ENCODE data around the gene OPN4.

The OPN4 gene

DNA sequence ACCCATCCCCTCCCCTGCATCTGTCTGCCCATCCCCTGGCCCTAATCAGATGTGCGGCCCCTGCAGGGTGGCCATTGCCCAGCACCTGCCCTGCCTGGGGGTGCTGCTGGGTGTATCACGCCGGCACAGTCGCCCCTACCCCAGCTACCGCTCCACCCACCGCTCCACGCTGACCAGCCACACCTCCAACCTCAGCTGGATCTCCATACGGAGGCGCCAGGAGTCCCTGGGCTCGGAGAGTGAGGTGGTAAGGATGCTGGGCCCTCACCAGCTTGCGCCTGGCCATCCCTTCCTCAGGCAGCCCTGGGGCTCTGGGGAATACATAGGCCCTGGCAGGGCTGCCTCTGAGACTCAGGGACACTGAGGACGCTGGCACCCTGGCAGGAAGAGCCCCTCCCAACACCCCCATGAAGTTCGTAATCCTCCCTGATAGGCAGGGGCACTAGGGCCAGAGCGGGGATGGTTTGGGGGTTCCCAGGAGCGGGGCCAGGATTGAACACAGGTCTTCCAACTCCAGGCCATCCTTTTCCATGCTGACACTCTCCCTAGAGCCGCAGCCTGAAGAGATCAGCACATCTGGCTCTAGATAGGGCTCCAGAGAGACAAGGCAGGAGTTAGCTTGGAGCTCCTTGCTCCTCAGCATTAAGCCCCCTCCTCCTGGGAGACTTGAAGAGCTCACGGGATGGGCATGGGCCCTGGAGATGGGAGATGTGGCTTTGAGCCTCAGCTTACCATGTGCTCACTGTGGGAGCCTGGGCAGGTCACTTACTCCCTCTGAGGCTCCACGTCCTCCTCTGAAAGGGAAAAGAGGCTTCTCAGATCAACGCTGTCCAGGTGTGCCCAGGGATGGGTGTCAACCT, 8.1 kb downstream of the OPN4 start:
- DNase-seq = no peak

DNA sequence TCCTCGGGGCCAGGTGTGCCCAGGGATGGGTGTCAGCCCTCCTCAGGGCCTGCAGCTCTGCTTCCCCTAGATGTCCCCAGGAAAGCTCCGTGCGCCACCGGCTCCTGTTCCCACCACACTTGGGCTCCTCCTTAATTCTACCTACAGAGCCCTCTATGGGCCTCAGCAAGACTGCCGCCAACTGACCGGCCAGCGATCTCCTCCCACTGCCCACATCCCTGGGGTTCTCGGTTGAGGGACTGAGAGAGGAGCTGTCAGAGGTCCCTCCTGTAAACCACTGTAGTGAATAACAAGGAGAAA, 8.6 kb downstream of the OPN4 start:
- DNase-seq = no peak

DNA sequence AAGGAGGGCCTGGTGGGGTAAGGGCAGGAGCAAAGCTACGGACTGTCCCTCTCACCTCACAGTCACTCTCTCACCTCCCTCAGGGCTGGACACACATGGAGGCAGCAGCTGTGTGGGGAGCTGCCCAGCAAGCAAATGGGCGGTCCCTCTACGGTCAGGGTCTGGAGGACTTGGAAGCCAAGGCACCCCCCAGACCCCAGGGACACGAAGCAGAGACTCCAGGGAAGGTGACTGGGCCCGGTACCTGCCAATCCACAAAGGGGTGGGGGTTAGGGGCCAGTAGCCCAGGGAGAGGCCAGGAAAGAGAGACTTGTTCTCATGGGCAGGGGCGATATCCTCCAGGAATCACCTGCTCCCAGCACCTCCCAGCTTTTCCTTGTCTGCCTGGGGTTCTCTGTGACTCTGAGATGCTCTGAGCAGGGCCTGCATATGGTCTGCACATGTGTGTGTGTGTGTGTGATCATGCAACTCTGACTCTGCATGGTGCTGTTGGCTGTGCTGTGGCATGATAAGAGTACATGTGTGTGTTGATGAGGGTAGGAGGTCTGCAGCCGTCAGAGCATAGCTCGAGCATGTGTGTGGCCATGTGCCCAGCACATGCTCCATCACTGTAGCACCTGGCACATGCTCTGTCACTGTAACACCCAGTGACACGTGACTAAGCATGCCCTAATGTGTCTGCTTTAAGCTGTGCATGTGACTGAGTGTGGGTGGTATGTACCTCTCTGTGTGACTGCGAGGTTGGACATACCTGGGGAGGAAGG, 9.4 kb downstream of the OPN4 start:
- no peak for DNase-seq

DNA sequence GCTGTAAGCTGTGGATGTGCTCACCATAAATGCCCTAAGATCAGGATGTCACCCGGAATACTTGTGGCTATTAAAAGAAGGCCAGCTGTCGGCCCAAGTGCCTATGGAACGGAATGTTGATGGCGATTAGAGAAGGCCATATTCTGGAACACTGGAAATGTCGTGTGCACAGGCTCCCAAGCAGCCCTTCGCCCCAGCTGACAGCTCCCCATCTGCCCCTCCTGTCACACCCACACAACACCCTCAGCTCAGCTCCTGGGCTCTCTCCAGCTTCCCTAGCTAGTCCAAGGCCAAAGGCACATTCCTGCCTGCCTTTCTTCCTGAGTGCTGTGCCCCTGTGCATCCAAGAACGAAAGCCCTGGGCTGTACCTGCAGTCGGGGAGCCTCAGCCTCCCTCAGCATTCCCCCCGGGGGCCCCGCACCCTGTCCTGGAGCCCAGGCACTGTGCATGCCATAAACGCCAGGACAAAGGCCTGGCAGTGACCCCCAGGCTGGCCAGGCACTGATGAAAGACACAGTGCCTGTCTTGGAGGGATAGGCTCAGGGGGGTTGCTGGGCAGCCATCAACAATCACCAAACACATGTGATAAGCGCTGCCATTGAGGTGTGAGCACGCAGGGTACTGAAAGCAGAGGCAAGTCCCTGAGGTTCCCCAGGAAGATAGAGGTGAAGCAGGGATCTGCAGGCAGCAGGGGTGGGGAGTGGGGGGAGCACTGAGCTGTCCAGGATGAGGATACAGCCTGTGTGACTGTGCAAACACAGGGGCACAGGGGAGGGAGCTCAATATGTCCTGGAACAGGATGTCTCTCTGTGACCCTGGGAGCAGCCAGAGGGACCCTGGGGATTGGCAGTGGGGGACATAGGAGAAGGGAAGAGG, 10.2 kb downstream of the OPN4 start:
- DNase-seq = no peak

DNA sequence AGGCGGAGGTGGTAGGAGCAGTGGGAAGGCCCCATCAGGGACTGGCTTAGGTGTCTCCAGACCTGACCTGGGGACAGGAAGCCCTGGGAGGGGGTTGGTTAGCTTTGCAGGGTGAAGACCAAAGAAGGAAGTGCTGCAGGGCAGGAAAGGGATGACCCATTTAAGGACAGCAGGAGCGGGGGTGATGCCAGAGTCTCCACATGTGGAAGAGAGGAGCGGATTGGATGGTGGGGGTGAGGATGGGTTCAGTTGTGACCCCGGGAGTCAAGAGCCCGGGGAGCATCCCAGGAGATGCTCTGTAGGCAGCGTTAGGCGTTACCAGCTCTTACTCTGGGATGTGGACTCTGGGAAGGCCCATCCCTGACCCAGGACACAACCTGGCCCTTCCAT, 10.9 kb downstream of the OPN4 start:
- DNase-seq = no peak

DNA sequence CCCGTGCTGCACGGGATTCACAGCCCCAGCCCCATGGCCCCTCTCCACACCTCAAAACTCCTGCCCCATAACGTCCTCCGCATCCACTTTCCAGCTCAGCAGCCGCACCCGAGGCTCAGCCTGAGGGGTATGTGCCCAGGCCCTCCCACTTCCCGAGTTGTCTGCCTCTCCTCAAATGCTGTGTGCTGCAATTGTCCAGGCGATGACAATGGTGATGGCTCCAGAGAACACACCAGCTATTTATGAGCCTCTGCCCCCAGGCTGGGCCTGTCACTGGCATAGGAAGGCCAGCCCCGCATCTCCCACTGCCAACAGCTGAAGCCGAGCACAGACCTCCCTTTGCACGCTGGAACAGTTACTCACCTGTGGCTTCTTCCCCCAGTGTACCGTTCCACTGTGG, 11.5 kb downstream of the OPN4 start:
- DNase-seq = no peak

DNA sequence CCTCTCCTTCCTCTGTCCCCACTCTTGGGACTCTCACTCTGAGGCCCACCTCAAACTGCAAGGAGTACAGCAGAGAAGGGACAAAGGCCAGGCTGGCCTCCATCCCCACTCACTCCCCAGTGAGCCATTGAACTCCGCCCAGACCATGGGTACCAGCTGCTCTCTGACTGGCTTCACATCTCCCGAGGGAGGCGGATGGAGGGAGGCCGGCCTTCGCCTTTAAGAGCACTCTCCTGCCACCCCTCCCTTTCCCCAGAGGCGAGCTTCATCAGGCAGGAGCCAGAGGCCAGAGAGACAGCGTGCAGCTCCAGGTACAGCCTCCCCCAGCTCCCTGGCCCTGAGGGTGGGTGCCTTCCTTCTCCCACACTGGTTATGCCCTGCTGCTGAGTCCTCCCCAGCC, 12.2 kb downstream of the OPN4 start:
- no peak for DNase-seq

DNA sequence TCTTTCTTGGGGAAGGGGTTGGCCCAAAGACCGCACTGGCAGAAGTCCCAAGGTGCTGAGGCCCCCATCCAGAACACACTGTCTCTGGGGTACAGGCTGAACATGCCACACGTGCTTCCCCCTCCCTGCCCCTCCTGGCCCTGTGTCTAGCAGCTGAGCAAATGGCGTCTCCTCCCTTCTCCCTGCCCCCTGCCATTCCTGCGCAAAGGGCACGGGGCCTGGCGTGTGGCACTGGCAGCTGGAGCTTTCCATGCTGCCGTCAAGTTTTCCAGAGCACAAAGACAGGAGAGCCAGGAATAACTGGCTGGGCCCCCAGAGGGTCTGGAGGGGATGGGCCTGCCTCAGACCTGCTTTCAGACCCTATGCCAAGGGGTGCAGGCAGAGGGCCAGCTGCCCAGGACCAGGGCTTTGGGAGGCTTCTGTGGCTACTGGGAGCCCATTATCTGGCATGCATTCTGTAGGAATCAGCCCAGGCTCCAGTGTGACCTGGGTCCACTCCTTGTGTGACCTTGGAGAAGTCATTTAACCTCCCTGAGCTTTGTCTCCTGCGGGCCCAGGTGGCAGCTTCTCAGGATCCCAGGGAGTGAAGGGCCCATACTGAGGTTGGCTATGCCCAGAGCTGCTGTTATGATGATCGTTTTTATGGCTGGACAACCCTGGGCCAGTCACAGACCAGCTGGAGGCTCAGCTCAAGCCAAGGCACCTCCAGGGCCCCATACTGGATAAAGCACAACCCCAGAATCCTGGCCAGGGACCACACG, 13.3 kb downstream of the OPN4 start:
- DNase-seq = no peak

DNA sequence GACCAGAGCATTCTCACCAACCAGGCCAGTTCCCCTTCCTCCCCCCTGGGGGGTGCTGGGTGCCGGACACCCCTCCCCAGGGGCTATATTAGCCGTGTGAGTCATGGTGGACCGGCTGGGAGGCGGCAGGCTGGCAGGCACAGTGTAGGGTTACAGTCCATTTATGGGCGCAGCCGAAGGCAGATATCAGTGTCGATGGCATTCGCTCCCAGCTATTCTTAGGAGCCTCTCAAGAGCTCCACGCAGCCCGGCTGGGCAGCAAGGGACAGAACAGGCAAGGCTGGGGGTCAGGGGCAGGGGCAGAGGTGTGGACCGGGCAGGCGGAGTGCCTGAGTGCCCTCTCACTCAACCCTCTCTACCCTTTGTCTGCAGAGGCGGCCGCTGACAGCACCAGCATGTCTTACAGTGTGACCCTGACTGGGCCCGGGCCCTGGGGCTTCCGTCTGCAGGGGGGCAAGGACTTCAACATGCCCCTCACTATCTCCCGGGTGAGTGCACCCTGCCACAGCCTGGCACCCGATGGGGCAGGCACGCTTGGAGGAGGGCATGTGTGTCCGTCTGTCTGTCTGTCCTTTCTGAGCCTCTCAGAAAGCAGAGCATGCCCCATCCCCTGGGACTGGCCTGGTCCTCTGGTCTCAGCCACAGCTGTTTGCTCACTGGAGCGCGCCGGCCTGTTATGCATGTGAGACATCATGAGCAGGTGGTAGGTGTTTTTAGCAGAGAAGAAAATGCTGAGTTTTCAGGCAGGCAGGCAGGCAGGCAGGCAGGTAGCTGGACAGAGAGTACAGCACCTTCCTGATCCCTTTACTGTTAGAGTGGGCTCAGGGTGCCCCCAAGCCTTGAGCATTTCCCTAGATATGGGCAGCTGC, 14.2 kb downstream of the OPN4 start, which contains the start of gene LDB3:
Gene LDB3, plus strand, starts transcription at position 215 of the 869 bp plus-strand sequence. Its CDS starts 181 bp downstream, at position 396.
- DNase-seq = peak; percentile 78 to 94

DNA sequence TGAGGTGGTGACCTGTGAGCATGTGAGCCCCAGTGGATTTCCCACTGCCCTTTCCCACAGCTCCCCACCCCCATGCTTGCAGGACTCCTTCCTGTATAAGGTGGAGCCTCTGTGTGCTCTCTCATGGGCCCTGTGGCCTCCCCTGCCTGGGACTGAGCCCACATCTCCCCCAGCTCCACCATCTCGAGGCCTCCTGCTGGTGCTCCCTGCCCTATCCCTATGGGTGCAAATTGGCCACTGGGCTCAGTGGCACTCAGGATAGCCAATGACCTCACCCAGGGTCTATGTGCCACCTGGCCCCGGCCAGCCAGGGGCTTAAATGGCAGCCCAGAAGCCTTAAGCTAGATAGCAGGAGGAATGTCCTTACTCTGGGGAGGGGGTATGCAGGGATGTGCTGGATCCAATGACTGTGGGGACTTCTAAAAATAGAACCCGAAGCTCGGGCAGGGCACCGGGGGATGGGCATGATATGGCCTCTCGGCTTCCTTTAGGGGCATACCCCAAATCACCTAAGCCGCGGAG, 16.0 kb downstream of the OPN4 start:
- DNase-seq = no peak

DNA sequence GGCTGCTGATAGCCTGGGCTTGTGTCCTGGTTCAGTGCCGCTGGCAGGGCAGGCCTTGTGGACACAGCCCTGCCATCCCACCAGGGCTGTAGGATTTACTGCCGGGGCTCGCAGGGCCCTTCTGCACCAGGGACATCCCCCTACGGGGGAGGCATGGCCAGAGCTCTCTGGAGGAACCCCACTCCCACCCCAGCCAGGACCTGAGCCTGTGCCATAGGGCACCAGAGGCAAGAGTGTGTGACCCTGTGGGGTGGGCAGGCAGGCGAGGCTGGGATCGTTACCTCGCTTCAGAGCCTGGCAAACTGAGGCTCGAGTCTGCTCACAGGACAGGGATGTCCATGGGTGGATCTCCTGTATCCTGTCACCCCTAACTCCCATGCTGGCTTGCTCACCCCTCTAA, 16.5 kb downstream of the OPN4 start:
- DNase-seq = no peak

DNA sequence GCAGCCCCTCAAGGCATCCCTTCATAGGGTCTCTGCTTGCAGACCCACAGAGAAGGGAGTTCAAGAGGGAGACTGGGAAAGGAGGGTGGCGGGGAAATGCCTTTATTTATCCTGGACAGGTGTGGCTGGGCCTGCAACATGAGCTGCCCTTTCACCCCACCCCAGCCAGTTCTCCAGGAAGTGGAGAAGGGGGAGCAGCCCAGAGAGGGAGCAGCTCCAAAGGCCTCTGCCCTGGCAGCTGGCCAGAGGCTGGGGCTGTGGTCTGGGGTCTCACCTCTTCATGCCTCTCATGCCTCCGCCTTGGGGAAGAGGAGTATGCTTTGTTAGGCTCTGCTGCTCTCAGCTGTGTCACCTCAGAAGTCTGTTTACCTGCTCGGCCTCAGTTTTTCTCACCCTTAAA, 17.1 kb downstream of the OPN4 start:
- DNase-seq = no peak

DNA sequence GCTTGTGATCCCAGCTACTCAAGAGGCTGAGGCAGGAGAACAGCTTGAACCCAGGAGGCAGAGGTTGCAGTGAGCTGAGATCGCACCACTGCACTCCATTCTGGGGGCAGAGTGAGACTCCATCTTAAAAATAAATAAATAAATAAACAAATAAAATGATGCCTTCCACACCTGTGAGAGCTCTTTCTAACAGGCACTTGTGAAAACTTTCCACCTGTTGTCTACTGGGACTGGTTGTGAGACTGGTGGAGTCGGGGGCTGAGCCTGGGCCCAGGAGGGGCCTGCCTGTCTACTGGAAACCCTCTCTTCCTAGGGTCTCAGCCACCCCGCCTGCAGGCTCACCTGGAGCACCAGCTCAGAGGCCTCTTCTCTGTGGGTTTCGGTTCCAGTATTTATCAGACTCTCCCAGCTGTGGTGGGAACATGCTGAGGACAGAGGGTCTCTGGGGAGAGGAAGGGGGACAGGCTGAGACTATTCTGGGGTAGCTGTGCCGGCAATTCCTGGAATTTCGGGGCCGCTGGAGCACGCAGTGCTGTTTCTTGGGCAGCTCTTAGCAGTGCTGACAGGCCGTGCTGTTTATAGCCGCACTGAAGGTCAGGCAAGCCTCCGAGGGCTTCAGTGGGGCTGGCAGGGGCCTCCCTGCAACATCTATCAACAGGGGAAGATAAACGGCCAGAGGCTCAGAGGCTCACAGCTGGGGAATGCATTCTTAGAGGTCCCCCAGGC, 17.8 kb downstream of the OPN4 start:
- DNase-seq = no peak

DNA sequence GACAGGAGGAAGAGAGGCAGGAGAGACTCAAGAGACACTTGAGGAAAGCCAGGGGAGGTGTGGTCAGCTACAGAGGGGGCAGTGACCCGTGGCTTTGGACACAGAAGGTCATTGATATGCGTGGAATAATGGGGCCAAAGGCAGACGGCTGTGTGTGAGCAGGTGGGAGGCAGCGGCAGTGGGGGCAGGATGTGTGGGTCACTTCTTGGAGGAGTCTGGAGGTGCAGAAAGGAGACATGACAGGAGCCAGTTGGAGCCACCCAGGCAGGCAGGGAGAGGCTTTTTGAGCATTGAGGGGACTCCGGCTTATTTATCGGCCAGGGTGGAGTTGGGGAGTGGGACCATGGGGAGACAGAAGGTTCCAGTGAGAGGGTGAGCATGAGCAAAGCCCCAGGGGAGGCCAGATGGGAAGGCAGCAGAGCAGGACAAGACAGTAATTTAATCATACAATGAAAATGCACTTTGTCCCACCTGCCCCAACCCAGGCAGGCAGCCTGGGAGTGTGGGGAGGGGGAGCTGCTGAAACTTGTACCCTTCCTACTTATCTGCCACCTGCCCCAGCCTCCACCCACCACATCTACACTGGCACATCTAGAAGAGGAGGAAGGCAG, 19.0 kb downstream of the OPN4 start:
- peak in 1 of 2 experiments; percentile 58 for DNase-seq

DNA sequence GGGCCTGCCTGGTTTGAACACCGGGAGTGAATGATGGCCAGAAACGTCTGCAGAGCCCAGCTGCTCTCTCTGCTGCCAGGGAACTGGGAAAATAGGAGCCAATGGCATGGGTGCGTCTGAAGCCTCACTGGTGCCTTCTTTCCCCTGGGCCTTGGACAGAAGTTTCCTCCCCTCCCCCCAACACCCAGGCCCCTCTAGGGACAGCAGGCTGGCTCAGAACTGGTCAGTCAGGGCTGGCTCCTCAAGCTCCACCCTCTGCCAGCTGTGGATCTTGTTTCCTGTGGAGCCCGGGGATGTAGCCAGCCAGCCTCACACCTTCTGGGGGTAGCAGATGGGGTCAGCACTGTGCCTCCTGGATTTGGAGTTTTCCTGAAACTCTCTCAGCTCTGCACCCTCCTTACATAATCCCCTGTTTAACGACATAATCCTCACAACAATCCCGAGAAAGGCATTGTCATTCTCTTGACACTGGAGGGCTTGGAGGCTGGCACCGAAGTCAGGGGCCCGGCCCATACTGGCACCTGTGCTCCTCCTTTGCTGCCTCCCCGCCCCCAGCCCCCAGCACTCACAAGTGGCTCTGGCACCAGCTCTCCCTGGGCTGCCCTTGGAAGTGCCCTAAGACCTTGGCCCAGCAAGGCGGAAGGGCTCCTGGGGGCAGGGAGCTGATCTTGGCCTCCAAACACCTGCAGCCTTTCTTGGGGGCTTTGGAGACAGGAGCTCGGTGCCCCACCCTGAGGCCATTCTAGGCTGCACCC, 19.7 kb downstream of the OPN4 start:
- peak; percentile 58 to 67 for DNase-seq

DNA sequence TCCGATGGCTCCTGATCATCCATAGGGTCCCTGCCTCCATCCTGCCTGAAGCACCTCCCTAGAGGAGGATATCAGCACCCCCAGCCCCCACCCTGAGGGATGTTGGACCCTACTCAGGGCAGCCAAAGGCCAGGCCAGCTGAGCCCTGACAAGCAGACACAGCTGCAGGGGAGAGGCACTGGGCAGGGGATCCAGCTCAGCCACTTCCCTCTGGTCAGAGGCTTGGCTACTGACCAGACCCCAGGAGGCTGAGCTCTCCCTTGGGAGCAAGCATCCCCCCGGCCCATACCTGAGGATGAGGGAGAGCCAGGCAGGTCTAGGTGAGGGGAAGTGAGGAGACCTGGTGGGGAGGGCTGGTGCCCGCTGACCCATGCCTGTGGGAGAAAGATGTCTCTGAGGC, 20.6 kb downstream of the OPN4 start:
- no peak for DNase-seq

DNA sequence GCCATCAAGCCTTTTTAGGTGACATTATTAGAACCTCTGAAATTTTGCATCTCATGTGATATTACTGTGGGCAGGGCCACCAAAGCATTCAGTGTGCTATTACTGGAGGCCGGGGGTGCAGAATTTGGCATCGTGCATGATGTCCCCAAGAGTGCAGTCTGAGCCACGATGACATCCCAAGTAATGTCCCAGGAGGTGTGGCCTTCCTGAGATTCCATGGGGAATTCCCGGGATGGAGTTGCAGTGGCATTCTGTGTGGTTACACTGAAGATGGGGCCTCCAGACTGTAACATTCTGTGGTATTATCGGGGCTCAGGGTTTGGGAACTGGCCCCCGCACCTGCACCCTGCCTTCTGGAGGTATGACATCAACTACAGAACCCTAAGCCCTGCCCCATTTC, 23.0 kb downstream of the OPN4 start:
- DNase-seq = no peak

DNA sequence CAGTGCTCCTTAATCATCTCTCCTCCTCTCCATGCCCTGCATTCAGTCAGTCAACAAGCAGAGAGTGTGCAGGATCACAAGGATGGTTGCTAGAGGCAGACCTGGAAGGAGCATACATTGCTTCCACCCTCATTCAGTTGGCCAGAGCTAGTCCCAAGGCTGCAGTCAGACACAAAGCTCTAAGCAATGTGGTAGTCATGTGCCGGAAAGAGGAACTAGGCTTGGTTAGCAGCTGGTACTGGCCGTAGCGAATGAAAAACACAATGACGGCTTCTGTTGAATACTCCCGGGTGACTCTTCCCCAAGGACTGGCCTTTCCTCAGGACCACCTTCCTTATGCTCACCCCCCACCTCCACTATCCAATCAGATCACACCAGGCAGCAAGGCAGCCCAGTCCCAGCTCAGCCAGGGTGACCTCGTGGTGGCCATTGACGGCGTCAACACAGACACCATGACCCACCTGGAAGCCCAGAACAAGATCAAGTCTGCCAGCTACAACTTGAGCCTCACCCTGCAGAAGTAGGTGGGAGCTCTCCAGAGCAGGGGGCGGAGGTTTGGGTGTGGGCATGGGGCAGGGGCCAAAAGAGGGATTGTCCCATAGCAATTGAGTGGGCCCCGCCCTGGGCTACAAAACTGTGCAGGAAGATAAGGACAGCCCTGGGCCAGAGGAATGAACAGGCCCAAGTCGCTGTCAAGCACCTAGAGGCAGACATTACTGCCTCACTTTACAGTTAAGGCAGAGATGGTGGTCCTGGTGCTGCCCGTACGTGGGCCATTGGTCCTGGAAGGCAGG, 24.8 kb downstream of the OPN4 start:
- DNase-seq = no peak

DNA sequence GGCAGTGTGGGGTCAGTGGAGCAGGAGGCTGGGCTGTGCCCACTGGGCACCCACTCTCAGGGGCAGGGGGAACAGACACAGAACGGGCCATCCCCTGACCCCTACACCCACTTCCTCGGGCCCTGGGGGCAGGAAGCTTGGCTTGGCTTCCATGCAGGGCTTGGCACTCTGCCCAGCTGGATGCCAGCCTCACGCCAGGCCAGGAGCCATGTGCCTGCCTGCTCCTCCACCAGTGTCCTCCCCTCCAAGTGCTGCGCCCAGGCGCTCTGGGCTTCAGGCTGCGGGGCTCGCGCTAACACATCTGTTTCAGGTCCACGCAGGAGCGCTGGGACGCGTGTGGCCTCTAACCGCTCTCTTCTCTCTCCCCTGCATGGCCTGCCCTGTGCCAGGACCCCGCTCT, 26.7 kb downstream of the OPN4 start:
- no peak for DNase-seq
